NCI-H510A treated with DMSO at 0.1 percent for 48 hours (cell line): Measurements from ENCODE around the gene DCTN1.

ENCODE experiments used
- DNase-seq: peaks from one replicate; lab custom pipeline; 2025; lab: John Stamatoyannopoulos, UW

The DCTN1 gene

GRCh38 chr2:74321737-74322136, 58.4 kb downstream of the DCTN1 start:
- DNase-seq = no peak

- DNase-seq = no peak
Observed at GRCh38 chr2:74317701-74318100, 62.4 kb downstream of the DCTN1 start.

GRCh38 chr2:74316627-74317295, 63.4 kb downstream of the DCTN1 start:
- no peak for DNase-seq

GRCh38 chr2:74314107-74314506, 66.0 kb downstream of the DCTN1 start:
- no peak for DNase-seq

- no peak for DNase-seq
Observed at GRCh38 chr2:74313497-74313896, 66.6 kb downstream of the DCTN1 start.

GRCh38 chr2:74312913-74313312, 67.2 kb downstream of the DCTN1 start:
- DNase-seq = no peak
